Panc1 (cell line): Measurements from ENCODE around the gene CASQ1.

ENCODE experiments used
- POLR2AphosphoS5 ChIP-seq: IDR thresholded peaks from 2 replicates; pipeline ENCODE4 v1.6.1; 2012; ENCODE audit warnings: mild to moderate bottlenecking, low read depth, low read length, moderate library complexity
- TF ChIP-seq, protein P1 (sequence below): fragments of 450-650 bp; IDR thresholded peaks from 2 replicates; pipeline ENCODE4 v1.5.1; 2017; ENCODE audit warnings: mild to moderate bottlenecking

DNA sequence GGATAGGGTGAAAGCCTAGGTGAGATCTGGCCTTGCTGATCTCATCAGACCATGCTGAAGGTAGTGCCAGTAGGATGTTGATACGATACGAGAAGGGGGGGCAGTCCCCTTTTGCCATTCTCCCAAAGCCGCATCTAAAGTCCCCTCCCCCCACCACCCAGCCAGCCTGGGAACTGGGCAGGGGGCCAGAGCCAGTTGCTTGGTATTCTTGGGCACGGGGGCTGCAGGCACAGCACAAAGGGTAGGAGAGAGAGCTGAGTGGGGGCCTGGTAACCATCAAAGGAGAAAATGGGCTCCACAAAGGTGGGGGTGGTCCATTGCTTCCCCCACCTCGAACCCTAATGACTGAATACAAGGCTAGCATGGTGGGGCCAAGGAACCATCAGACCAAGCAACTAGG lies 20.2 kb downstream of the CASQ1 start:
- TF ChIP-seq, protein P1, sequence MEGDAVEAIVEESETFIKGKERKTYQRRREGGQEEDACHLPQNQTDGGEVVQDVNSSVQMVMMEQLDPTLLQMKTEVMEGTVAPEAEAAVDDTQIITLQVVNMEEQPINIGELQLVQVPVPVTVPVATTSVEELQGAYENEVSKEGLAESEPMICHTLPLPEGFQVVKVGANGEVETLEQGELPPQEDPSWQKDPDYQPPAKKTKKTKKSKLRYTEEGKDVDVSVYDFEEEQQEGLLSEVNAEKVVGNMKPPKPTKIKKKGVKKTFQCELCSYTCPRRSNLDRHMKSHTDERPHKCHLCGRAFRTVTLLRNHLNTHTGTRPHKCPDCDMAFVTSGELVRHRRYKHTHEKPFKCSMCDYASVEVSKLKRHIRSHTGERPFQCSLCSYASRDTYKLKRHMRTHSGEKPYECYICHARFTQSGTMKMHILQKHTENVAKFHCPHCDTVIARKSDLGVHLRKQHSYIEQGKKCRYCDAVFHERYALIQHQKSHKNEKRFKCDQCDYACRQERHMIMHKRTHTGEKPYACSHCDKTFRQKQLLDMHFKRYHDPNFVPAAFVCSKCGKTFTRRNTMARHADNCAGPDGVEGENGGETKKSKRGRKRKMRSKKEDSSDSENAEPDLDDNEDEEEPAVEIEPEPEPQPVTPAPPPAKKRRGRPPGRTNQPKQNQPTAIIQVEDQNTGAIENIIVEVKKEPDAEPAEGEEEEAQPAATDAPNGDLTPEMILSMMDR: no peak
- no peak for TF ChIP-seq POLR2AphosphoS5
